Activated T-helper 1 cell treated with anti-CD3 and anti-CD28 coated beads, Interleukin-12 subunit alpha, Interleukin-12 subunit beta, Interleukin-2, Interleukin-4 antibody, amounts not matched to agents 30 ng/mL and 10 ng/mL and 1 ng/mL, durations not matched to agents 14 hours and 24 hours and 36 hours (primary cell): ENCODE measurements around the gene HSD11B1. TPM values are rescaled to one million over a fixed set of nuclear protein-coding genes. Genes with fewer than 3 reads are reported as not detected.

Experiments
- DNase-seq: peaks from one replicate; pipeline ENCODE4 v3.0.0; 2021; ENCODE audit warnings: low spot score
- H3K27ac Mint-ChIP-seq: one replicate; pipeline ENCODE4 v1.8.0; 2021; ENCODE audit warnings: mild to moderate bottlenecking, mixed read lengths
- H3K27me3 Mint-ChIP-seq: one replicate; pipeline ENCODE4 v1.8.0; 2022; ENCODE audit warnings: mild to moderate bottlenecking, moderate library complexity, mixed read lengths; ENCODE audit not compliant: insufficient read depth
- H3K36me3 Mint-ChIP-seq: one replicate; pipeline ENCODE4 v1.8.0; 2021; ENCODE audit warnings: low read depth, mixed read lengths
- H3K4me1 Mint-ChIP-seq: one replicate; pipeline ENCODE4 v1.8.0; 2021; ENCODE audit warnings: low read depth, mixed read lengths
- H3K4me3 Mint-ChIP-seq: one replicate; pipeline ENCODE4 v1.8.0; 2021; ENCODE audit warnings: mild to moderate bottlenecking, moderate library complexity, mixed read lengths
- H3K9me3 Mint-ChIP-seq: one replicate; pipeline ENCODE4 v1.8.0; 2021; ENCODE audit warnings: mixed read lengths
- intact Hi-C: fragments of 100-400 bp; cut with micrococcal nuclease; formaldehyde crosslinking; loops from one replicate; pipeline ENCODE4 v1.15.1; 2024
- total RNA-seq: library from RNA; stranded (reverse); gene quantifications from 2 replicates; pipeline ENCODE4 v1.2.3, GENCODE V29; 2022

The HSD11B1 gene
- total RNA-seq, 1 donor from 2014 or later = 15.9 TPM

DNA sequence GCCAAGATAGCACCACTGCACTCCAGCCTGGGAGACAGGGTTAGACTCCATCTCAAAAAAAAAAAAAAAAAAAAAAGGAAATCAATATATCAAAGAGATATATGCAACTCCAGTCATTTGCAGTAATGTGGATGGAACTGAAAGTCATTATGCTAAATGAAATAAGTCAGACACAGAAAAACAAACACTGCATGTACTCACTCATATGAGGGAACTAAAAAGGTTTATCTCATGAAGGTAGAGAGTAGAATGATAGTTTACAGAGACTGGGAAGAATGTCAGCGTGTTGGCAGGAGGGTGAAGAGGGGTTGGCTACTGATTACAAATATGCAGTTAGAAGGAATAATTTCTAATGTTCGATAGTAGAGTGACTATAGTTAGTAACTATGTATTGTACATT is 13.2 kb downstream of the HSD11B1 start:
- Mint-ChIP-seq H3K9me3 (peaks cover 13% of the 10 kb centered on the region), H3K36me3 (peaks cover 39% of the 10 kb centered on the region), H3K27ac (peak overlapping the region; percentile 91), H3K4me3 (no peak overlapping the region), H3K27me3 (no peaks in the 10 kb centered on the region), H3K4me1 (peaks cover 61% of the 10 kb centered on the region)
- DNase-seq = no peak
- intact Hi-C loops = loop anchor here (1.0 to 2.0 kb wide), 2 partner anchors 14 to 19 kb away; partner anchors contain the start of gene HSD11B1

DNA sequence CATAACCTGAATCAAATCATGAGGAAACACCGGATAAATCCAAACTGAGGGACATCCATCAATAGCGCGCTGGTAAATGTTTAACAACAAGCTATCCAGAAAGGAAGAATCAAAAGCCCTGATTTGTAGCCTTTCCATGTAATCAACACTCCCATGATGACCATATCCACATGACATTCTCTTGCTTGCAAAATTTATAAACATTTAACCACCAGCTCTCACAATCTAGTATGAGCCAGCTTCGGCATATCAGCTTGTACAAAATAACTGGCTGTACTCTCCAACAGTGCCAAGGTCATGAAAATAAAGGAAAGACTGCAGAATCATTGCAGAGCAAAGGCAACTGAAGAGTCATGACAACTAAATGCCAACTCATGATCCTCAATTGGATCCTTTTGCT is 15.7 kb downstream of the HSD11B1 start:
- peak overlapping the region; percentile 42 for H3K27ac Mint-ChIP-seq

DNA sequence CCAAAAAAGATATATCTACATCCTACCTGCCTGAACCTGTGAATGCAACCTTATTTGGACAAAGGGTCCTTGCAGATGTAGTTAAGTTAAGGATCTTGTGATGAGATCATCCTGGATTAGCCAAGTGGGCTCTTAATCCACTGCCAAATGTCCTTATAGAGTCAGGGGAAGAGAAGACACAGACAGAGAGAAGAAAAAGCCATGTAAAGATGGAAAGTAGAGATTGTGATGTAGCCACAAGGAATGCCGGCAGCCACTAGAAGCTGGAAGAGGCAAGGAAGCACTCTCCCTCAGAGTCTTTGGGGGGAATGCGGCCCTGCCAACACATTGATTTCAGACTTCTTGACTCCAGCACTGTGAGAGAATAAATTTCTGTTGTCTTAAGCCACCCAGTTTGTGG is 16.2 kb downstream of the HSD11B1 start:
- Mint-ChIP-seq H3K4me1 (peaks cover 70% of the 10 kb centered on the region), H3K27me3 (no peaks in the 10 kb centered on the region), H3K27ac (peak overlapping the region; percentile 30), H3K4me3 (no peak overlapping the region), H3K36me3 (peaks cover 30% of the 10 kb centered on the region), H3K9me3 (peaks cover 13% of the 10 kb centered on the region)
- intact Hi-C loops = no loop called here
- DNase-seq = no peak

More for the DNA sequence above, 15.7 kb downstream of the HSD11B1 start:
- H3K27me3 Mint-ChIP-seq = no peaks in the 10 kb centered on the region
- no peak for DNase-seq
- no peak overlapping the region for H3K4me3 Mint-ChIP-seq
- peaks cover 70% of the 10 kb centered on the region for H3K4me1 Mint-ChIP-seq
- H3K36me3 Mint-ChIP-seq = peaks cover 35% of the 10 kb centered on the region
- peaks cover 13% of the 10 kb centered on the region for H3K9me3 Mint-ChIP-seq
- intact Hi-C loops = no loop called here

DNA sequence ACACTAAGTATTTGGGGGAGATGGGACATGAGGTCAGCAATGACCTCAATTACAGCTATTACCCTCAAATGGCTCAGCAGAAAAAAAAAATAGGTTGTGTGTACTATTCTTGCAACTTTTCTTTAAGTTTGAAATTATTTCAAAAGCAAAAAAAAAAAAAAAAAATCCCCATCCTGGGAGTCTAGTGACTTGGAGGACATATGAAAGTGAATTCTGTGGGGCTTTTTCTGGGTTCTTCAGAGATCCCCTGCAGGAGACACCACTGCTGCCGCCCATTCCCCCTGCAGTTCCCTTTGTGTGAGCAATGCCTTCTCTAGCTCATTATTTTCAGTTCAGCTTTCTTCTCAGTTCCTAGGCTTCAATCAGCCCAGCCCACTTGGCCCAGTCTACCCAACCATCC is 16.7 kb downstream of the HSD11B1 start:
- no peak for DNase-seq
- Mint-ChIP-seq H3K36me3 (peaks cover 25% of the 10 kb centered on the region), H3K4me3 (no peak overlapping the region), H3K4me1 (peaks cover 66% of the 10 kb centered on the region), H3K9me3 (peaks cover 13% of the 10 kb centered on the region), H3K27ac (peak overlapping the region; percentile 25), H3K27me3 (no peaks in the 10 kb centered on the region)
- intact Hi-C loops = no loop called here

DNA sequence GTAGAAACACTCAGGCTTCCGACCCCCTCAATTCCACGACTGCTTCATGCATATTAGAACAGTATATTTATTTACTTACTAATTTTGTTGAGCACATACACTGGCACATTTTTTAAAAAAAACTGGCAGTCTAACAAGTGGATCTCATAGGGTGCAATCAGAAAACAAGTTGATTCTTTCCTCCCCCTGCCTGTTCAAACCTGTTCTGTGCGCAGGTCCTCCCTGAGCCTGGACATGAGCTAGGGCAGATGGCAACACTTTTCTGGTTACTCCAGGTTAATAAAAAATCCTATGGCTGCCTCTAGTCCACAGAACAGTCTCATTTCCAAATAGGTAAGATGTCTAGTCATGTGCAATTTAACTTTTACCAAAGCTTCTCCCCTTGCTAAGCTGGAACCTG is 18.6 kb downstream of the HSD11B1 start:
- intact Hi-C loops = no loop called here
- Mint-ChIP-seq H3K36me3 (peaks cover 35% of the 10 kb centered on the region), H3K4me3 (no peak overlapping the region), H3K9me3 (peaks cover 13% of the 10 kb centered on the region), H3K27me3 (no peaks in the 10 kb centered on the region), H3K4me1 (peaks cover 68% of the 10 kb centered on the region), H3K27ac (peak overlapping the region; percentile 100)
- no peak for DNase-seq

DNA sequence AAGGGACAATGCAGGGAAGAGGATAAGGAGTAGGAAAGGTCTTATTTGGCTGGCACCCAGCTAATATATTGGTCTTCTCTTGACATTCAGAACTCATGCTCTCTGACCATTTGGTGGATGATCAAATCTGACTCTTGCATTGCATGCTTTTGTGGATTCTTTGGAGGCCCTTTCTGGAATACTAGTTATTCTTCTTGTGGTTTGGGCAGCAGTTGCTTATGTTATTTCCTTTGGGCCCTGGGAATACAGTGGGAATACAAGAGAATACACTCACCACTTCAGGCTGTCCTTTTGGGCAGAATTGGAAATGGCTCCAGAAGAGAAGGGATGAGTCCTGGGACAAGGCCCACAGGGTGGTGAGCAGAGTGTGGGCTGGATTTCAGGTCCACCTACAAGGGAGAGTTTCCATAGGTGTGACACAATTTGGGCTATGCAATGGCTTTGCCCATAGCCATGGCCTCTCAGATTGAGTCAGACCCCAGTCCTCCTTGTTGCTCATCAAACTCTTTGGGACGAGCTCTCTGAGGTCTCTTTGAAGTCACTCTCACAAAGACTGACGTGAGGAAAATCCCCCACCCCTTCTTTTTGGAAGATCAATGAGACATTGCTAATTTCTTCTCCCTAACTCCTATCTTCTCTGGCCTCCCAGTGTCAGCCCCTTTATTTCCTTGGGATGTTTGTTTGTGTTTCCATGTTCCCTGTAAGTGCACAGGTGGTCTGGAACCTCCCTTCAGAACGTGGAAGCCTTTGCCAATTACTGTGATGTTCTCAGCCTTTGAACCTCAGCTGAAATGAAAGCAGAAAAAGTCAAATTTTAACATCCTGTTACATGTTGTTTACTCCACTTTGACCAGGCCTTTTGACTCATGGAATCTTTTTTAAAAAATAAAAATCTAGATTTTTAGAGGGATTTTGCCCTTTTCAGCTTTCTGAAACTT is 19.4 kb downstream of the HSD11B1 start:
- Mint-ChIP-seq H3K4me3 (peak overlapping the region; percentile 53), H3K4me1 (peaks cover 68% of the 10 kb centered on the region)
- intact Hi-C loops = loop anchor here (1.0 to 2.0 kb wide), 10 partner anchors 8 to 64 kb away; partner anchors contain the start of gene C1orf74

DNA sequence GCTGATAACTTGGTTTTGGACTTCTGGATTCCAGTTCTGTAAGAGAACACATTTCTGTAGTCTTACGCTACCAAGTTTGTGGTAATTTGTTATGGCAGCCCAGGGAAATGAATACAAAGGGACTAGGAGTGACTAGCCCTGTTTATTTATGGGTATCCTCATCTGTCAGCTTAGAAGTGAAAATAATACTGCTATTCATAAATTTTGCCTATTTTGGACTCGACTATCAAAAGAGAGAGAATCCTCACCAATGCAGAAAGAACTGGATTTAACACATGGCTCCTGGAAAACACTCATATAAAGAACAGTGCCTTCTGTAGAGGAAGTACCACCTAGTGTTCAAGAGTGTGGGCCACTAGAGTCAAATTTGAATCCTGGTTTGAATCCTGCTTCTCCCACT is 22.6 kb downstream of the HSD11B1 start:
- Mint-ChIP-seq H3K4me1 (peaks cover 59% of the 10 kb centered on the region), H3K4me3 (no peak overlapping the region)
- intact Hi-C loops = no loop called here

More for the DNA sequence above, 19.4 kb downstream of the HSD11B1 start:
- peak; percentile 37 for DNase-seq
- Mint-ChIP-seq H3K36me3 (peaks cover 35% of the 10 kb centered on the region), H3K27me3 (no peaks in the 10 kb centered on the region), H3K9me3 (peaks cover 12% of the 10 kb centered on the region), H3K27ac (peak overlapping the region; percentile 100)

DNA sequence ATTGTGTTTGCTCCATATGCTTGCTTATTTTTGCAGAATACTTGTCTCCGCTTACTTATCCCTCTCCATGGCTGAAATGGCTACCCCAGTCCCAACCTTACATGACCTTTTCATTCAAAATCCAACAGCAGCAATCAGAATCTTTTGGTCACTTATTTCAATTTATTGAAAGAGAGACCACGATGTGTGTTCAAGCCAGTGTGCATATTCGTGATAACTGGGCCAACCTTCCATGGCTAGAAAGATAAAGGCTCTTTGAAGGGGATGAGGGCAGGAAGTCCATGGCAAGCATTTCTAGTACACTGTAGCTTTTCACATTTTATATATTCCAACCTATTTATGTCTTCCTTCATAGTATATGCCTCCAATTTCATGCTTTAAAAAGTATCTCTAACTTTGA is 23.1 kb downstream of the HSD11B1 start:
- intact Hi-C loops = no loop called here
- Mint-ChIP-seq H3K4me3 (no peak overlapping the region), H3K27ac (peak overlapping the region; percentile 99), H3K36me3 (peaks cover 31% of the 10 kb centered on the region), H3K9me3 (peaks cover 22% of the 10 kb centered on the region), H3K4me1 (peaks cover 59% of the 10 kb centered on the region), H3K27me3 (no peaks in the 10 kb centered on the region)
- no peak for DNase-seq

More for the DNA sequence above, 22.6 kb downstream of the HSD11B1 start:
- Mint-ChIP-seq H3K36me3 (peaks cover 31% of the 10 kb centered on the region), H3K27ac (peak overlapping the region; percentile 99), H3K9me3 (peaks cover 21% of the 10 kb centered on the region), H3K27me3 (no peaks in the 10 kb centered on the region)
- no peak for DNase-seq

DNA sequence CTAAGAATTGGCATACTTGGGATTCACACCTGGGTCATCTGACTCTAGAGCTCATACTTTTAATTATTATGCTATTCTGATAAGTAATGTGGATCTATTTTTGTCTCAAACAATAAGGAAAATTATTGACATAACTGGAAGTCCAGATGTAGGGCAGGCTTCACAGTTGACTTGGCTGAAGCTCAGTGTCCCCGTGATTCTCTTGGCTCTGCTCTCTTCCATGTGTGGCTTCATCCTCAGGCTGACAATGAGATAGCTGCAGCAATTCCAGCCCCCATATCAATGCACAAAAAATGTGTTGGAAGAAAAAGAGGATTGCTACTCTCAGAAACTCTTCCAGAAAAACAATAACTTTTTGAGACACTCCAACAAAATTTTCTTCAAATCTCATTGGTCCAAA is 23.8 kb downstream of the HSD11B1 start:
- peaks cover 60% of the 10 kb centered on the region for H3K4me1 Mint-ChIP-seq
- DNase-seq = no peak
- no peak overlapping the region for H3K4me3 Mint-ChIP-seq
- peaks cover 34% of the 10 kb centered on the region for H3K36me3 Mint-ChIP-seq
- peaks cover 26% of the 10 kb centered on the region for H3K9me3 Mint-ChIP-seq
- intact Hi-C loops = no loop called here
- no peak overlapping the region for H3K27ac Mint-ChIP-seq
- no peaks in the 10 kb centered on the region for H3K27me3 Mint-ChIP-seq

DNA sequence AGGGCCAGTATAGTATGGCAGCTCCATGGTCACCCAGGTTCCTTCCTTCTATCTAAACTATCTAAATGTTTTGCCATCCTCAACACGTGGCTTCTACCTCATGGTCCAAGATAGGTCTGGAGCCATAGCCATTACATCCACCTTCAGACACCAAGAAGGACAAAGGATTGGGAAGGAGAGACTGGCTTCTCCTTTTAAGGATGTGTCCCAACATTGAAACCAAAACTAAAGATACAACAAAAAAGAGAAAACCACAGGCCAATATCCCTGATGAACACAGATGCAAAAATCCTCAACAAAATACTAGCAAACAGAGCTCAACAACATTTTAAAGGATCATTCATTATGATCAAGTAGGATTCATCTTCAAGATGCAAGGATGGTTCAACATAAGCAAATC is 24.8 kb downstream of the HSD11B1 start:
- no peak for DNase-seq
- peaks cover 26% of the 10 kb centered on the region for H3K9me3 Mint-ChIP-seq
- H3K4me1 Mint-ChIP-seq = peaks cover 59% of the 10 kb centered on the region
- intact Hi-C loops = no loop called here
- no peak overlapping the region for H3K4me3 Mint-ChIP-seq
- H3K27me3 Mint-ChIP-seq = no peaks in the 10 kb centered on the region
- H3K27ac Mint-ChIP-seq = peak overlapping the region; percentile 24
- peaks cover 38% of the 10 kb centered on the region for H3K36me3 Mint-ChIP-seq

DNA sequence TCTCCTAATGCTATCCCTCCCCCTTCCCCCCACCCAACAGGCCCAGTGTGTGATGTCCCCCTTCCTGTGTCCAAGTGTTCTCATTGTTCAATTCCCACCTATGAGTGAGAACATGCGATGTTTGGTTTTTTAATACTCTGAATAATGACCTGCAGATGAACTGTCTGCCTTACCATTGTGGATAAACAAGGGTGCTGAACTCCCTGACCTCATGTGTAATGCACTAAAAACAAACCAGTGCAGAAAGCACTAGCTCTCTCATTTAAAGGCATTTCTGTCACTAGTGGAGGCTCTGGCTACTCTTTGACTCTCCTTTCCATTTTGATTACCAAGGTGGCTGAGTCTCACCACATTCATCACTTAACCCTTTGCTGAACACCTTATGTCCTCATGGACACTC is 28.1 kb downstream of the HSD11B1 start:
- Mint-ChIP-seq H3K27ac (peak overlapping the region; percentile 70), H3K4me1 (peaks cover 60% of the 10 kb centered on the region), H3K27me3 (no peaks in the 10 kb centered on the region), H3K9me3 (peaks cover 20% of the 10 kb centered on the region), H3K4me3 (no peak overlapping the region), H3K36me3 (peaks cover 35% of the 10 kb centered on the region)
- DNase-seq = no peak
- intact Hi-C loops = no loop called here

DNA sequence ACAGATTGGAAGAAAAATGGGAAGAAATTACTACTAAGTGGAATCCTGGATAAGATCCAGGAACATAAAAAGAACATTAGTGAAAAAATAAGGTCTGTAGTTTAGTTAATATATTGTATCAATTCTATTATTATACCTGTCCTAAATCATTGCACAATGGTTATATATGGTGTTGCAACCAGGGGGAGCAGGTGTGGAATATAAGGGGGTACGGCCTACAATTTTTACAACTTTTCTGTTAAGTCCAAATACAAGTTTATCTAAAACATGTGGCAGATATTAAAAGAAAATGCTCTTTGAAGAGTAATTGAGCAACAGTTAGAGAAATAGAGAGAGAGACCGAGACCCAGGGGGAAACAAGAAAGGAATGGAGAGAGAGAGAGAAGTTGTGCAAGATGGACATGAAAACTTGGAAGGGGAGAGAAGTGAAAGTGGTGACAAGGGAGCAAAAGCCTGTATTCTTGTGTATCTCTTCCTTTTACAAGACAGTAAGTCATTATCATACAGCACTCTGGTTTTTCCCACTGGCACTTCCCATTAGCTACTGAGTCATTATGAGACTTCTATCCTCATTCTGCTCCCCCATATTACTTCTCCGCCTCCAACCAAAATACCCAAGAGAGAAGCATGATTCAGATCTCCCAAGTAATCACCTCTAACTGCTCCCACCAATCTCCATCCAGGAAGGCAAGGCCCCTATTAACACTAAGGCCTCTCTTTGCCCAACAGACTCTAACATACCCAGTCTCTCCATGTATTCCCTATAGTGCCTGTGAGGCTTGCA is 29.0 kb downstream of the HSD11B1 start:
- H3K4me3 Mint-ChIP-seq = peak overlapping the region; percentile 23
- H3K27me3 Mint-ChIP-seq = no peaks in the 10 kb centered on the region
- H3K4me1 Mint-ChIP-seq = peaks cover 55% of the 10 kb centered on the region
- H3K36me3 Mint-ChIP-seq = peaks cover 36% of the 10 kb centered on the region
- H3K9me3 Mint-ChIP-seq = peaks cover 20% of the 10 kb centered on the region
- no peak for DNase-seq
- peak overlapping the region; percentile 70 for H3K27ac Mint-ChIP-seq
- intact Hi-C loops = no loop called here
